Activated CD4-positive, alpha-beta T cell treated with anti-CD3 and anti-CD28 coated beads, Interleukin-2, amount 50 U/mL, for 24 hours (primary cell): ENCODE results near the gene TMSB10.
"Not testable (repeated sequence)": the region's sequence is repeated elsewhere in the genome, so short reads cannot be mapped to it uniquely, and the experiment has no call there.

Experiments used
- DNase-seq, 2 donors: peaks; one replicate each; pipeline ENCODE4 v3.0.0-alpha.2; 2020; ENCODE audit warnings: low read depth in 1 of 2, low spot score in 1 of 2

Gene TMSB10

DNA sequence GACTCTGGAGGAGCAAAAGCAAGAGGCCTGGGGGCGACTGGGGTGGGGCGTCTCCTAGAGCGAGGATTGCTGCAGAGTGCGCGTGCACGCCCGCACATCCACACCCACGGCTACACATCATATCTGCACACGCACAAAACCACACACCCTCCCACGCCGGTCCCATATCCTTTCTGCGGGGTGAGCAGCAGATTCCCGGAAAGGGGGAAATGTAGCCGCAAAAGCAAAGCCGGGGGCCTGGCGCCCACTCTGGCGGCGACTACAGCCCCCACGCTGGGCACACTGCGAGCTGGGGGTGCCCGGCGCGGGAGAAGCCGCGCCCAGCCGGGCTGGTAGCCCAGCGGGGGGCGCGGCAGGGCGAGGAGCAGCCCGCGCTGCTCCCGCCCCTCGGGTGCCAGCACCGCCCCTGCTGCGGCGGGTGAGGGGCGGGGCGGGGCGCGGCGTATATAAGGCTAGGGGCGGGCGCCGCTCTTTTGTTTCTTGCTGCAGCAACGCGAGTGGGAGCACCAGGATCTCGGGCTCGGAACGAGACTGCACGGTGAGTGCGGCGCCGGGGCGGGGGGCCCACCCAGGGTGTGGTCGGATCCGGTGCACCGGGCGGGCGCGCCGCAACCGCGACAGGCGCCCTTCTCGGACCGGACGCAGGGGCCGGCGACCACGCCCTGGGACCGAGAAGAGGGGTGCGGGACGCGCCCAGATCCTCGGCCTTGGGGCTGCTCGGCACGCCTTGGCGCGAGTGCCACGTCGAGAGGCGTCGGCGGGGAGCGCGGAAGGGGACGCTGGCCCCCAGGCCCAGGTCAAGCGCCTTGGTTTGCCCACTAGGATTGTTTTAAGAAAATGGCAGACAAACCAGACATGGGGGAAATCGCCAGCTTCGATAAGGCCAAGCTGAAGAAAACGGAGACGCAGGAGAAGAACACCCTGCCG is at the start of gene TMSB10:
Gene TMSB10, plus strand, starts transcription at position 476 of the 927 bp plus-strand sequence.
- DNase-seq: peak; percentile 83 to 85

GRCh38 chr2:84855731-84856130 is 49.7 kb upstream of the TMSB10 start:
- DNase-seq: no peak

- no peak for DNase-seq
Observed at GRCh38 chr2:84856787-84857186, 48.7 kb upstream of the TMSB10 start.

DNA sequence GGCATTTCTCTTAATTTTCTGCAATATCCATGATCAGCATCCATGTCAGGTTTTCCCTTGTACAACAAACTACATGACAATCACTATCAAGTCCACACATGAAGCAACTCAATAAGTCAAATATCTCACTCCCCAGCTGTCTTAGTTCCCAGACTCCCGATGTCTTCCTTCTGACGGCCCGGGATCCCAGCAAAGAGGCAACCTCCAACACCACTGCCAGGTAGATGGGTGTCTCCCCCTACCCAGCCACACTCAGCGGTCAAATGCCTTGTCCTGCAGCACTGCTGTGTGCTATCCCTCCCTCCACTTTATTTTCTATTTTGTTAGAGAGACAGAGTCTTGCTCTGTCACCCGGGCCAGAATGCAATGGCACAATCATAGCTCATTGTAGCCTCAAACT is 47.9 kb upstream of the TMSB10 start:
- DNase-seq: no peak

DNA sequence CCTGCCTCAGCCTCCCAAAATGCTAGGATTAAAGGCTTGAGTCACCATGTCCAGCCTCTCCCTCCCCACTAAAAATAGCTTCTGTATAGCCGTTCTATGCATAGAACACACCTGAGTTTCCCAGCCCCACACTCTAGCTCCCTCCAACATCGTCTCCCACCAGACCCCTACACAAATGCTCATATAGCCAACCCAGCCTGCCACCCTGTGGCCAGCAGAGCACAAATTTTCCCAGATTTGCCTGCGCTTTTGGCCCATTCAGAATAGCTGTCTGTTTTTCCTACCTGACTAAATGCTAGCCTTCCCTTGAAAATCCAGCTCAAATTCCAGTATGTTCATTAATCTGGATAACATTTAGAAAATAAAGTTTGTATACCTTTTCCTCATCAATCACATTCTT is 47.3 kb upstream of the TMSB10 start:
- DNase-seq: no peak

- DNase-seq: no peak
Observed at GRCh38 chr2:84858937-84859336, 46.5 kb upstream of the TMSB10 start.

DNA sequence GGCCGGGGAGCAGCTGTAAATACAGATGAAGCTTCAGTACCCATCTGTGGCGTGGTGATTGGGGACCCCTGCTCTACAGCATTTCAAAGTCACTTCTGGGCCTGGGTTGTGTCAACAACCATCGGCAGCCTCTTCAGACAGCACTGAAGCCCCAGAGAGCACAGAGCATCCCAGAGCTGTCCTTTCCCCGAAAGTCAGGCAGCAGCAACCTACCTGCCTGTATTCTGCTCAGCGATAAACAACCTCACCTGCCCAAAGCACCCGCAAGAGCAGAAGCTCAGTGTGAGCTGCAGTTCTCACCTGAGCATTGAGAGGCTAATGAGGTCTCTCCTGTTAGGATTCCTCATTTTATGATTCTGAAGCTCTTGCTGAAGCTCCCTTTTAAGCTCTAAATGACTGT is 43.9 kb upstream of the TMSB10 start:
- no peak for DNase-seq

- DNase-seq: no peak
Observed at GRCh38 chr2:84862006-84862405, 43.5 kb upstream of the TMSB10 start.

DNA sequence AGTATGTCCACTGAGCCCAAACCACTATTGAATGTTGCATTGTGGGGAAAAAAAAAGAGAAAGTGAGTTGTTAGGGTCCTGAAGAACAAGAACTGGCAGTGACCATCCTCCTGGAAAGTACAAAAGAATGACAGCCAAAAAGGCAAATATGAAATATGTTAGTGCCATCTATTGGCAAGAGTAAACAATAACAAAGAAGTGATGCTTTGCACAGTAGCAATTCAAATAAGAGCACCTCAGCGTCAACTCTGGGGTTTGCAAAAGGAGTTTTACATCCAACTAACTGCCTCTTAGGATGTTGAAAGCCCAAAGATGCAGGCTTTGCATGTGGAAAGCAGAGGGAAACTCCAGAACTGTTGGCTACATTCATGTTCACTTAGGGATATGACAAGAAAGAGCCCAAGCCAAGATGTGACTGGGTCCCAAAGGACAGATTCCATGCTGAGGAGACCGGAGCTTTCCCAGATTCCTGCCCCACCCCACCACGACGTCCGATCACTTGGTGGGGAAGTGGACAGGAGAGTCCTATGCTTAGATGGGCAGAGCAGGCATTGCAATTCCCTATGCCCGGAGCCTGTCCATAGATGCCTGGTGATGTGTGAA is 40.2 kb upstream of the TMSB10 start:
- DNase-seq: no peak

DNA sequence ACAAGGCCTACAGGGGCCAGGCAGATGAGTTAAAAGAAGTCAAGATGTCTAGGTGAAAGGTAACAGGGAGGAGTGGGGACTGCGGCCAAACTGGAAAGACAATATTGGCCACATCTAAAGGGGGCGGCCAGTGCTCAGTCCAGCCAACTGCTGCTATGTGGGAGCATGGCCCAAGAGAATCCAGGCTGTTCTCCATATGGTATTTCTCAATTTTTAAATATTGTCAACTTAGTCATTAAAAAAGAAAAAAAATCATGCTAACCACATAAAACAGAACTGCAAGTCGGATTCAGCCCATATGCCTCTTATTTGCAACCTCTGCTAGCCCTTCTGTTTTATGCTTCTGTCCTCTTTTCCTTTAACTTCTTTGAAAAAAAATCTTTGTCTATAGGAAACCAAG is 39.3 kb upstream of the TMSB10 start:
- no peak for DNase-seq

DNA sequence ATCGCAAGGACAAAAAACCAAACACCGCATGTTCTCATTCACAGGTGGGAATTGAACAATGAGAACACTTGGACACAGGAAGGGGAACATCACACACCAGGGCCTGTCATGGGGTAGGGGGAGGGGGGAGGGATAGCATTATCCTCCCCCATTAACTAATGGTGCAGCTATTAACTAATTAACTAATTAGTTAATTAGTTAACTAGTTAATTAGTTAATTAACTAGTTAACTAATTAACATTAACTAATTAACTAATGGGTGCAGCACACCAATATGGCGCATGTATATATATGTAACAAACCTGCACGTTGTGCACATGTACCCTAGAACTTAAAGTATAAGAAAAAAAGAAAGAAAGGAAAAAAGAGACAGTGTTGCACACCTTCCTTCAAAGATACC is 37.1 kb upstream of the TMSB10 start:
- not testable (repeated sequence) for DNase-seq

- DNase-seq: no peak
Observed at GRCh38 chr2:84870306-84870705, 35.1 kb upstream of the TMSB10 start.

GRCh38 chr2:84872691-84873090 is 32.8 kb upstream of the TMSB10 start:
- DNase-seq: not testable (repeated sequence)

- DNase-seq: no peak
Observed at GRCh38 chr2:84873350-84873749, 32.1 kb upstream of the TMSB10 start.

GRCh38 chr2:84874381-84875212 is 30.9 kb upstream of the TMSB10 start:
- no peak for DNase-seq

GRCh38 chr2:84875213-84875560 is 30.3 kb upstream of the TMSB10 start:
- no peak for DNase-seq

DNA sequence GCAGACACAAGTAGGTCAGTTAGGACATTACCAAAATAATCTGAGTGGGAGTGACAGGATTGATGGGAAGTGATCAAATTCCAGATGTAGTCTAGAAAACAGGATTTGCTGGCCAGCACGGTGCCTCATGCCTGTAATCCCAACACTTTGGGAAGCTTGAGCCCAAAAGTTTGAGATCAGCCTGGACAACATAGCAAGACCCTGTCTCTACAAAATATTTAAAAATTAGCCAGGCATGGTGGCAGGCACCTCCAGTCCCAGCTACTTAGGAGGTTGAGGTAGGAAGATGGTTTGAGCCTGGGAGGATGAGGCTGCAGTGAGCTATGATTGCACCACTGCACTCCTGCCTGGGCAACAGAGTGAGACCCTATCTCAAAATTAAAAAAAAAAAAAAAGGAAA is 29.8 kb upstream of the TMSB10 start:
- not testable (repeated sequence) for DNase-seq

DNA sequence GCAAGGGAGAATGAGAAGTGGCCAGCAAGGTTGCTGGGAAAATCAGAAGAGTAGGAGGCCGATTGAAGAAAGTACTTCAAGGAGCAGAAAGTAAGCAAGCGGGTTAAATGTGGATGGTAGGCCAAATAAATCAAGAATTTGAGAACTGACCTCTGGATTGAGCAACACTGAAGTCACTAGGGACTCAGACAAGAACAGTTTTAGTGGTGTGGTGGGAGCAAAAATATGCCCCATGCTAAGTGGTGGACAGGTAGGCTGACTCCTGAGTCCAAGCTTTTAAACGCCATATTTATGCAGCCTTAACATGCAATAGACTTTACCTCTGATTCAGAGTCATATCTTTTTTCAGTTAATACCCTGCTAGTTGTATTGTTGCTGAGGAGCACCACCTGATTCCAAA is 29.1 kb upstream of the TMSB10 start:
- no peak for DNase-seq

DNA sequence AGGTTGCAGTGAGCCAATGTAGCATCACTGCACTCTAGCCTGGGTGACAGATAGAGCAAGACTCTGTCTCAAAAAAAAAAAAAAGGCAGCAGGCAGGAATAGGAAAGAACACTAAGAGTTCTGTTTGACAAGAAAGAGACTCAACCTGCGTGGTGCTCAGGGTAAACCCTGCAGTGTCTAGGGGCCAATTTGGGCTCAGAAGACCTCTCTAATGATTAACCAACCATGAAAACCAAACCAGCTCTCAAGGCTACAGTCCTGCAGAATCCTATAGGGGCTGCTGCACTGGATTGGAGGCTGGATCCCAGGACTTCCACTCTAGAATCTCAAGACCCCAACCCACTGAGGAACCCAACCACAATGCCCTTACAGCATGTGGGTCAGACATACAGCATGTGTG is 27.0 kb upstream of the TMSB10 start:
- no peak for DNase-seq

DNA sequence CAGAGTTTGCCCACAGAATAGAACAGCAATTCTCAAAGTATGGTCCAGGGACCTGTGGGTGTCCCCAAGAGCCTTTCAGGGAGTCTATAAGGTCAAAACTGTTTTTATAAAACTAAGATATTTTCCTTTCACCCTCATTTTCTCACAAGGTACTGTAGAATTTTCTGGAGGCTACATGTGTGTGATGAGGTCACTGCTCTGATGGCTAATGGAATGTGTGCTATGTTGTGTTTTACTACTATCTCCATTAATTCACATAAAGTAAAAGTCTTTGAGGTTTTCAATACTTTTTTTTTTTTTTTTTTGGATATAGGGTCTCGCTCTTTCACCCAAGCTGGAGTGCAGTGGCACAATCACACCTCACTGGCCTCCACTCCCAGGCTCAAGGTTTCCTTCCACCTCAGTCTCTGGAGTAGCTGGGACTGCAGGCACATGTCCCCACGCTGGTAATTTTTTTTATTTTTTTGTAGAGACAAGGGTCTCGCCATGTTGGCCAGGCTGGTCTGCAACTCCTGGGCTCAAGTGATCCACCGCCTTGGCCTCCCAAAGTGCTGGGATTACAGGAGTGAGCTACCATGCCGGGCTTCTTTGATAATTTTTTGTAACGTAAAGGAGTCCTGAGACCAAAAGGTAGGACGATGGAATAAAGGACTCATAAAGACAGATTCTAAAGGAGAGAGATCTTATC is 26.4 kb upstream of the TMSB10 start:
- DNase-seq: no peak
